Endodermal cell (in vitro differentiated cells): Measurements from ENCODE around the gene PTPRO. TPM values are rescaled to one million over a fixed set of nuclear protein-coding genes. Genes with fewer than 3 reads are reported as not detected.

ENCODE experiments used
- DNase-seq: peaks from one replicate; pipeline ENCODE4 v3.0.0-alpha.2; 2017
- H3K27ac ChIP-seq: 2 replicates; pipeline ENCODE4 v1.5.1; 2013; ENCODE audit warnings: mild to moderate bottlenecking, low read depth, low read length, moderate library complexity
- H3K27me3 ChIP-seq: 2 replicates; pipeline ENCODE4 v1.6.1; 2013; ENCODE audit warnings: mild to moderate bottlenecking, low read length, moderate library complexity; ENCODE audit not compliant: insufficient read depth, control insufficient read depth, poor library complexity, severe bottlenecking
- H3K36me3 ChIP-seq: 2 replicates; pipeline ENCODE4 v1.7.0; 2013; ENCODE audit warnings: mild to moderate bottlenecking, low read length, moderate library complexity; ENCODE audit not compliant: control insufficient read depth, insufficient read depth
- H3K4me1 ChIP-seq: one replicate; pipeline ENCODE4 v1.7.0; 2013; ENCODE audit warnings: low read length; ENCODE audit not compliant: control insufficient read depth, insufficient read depth
- H3K4me3 ChIP-seq: 2 replicates; pipeline ENCODE4 v1.5.1; 2013; ENCODE audit warnings: mild to moderate bottlenecking, low read length, moderate library complexity
- H3K9ac ChIP-seq: 2 replicates; pipeline ENCODE4 v1.6.1; 2013; ENCODE audit warnings: mild to moderate bottlenecking, low read length, moderate library complexity; ENCODE audit not compliant: poor library complexity, severe bottlenecking; ENCODE audit errors: extremely low read depth
- H3K9me3 ChIP-seq: 2 replicates; pipeline ENCODE4 v1.6.1; 2013; ENCODE audit warnings: mild to moderate bottlenecking, low read length, moderate library complexity; ENCODE audit not compliant: control insufficient read depth
- H3K27ac Mint-ChIP-seq: 2 replicates; pipeline ENCODE4 v1.8.0; 2020; ENCODE audit warnings: mixed read lengths
- H3K27me3 Mint-ChIP-seq: 2 replicates; pipeline ENCODE4 v1.8.0; 2021; ENCODE audit warnings: mild to moderate bottlenecking, mixed read lengths; ENCODE audit not compliant: insufficient read depth
- H3K36me3 Mint-ChIP-seq: 2 replicates; pipeline ENCODE4 v1.8.0; 2020; ENCODE audit warnings: low read depth, mixed read lengths
- H3K4me1 Mint-ChIP-seq: 2 replicates; pipeline ENCODE4 v1.8.0; 2020; ENCODE audit warnings: mixed read lengths
- H3K4me3 Mint-ChIP-seq: 2 replicates; pipeline ENCODE4 v1.8.0; 2020; ENCODE audit warnings: mild to moderate bottlenecking, moderate library complexity, mixed read lengths
- H3K9me3 Mint-ChIP-seq: 2 replicates; pipeline ENCODE4 v1.8.0; 2020; ENCODE audit warnings: mild to moderate bottlenecking, mixed read lengths
- CTCF ChIP-seq: fragments of 200-600 bp; sonication (generic); conservative IDR thresholded peaks from 2 replicates; pipeline ENCODE4 v1.5.0; 2021; ENCODE audit warnings: antibody characterized with exemption, mild to moderate bottlenecking
- WGBS, 2 experiments: methylation state at CpG; one replicate each; pipeline versions ENCODE4 v1.1.5 to v1.1.7; 2013; ENCODE audit warnings: missing lambda C conversion rate in 2 of 2, mixed read lengths in 1 of 2; ENCODE audit not compliant: insufficient coverage in 1 of 2, insufficient read length in 1 of 2; 5-methylcytosine and 5-hydroxymethylcytosine counted together
- total RNA-seq, 2 donors: library from RNA; stranded (reverse); fragmentation: NEBNext Ultra II Directional in 1 of 2; extraction: Animal tissue kit (Norgen Biotek cat#: 25700) in 1 of 2; gene quantifications; 2 replicates in 1 of 2; 3 replicates in 1 of 2; pipeline ENCODE4 v1.2.1, GENCODE V29; 2021

PTPRO gene
- total RNA-seq, 2 donors from 2014 or later, result 0.31 TPM; not detected in 1

GRCh38 chr12:15562263-15562662, 240.0 kb downstream of the PTPRO start:
- peaks cover 27% of the 10 kb centered on the region for H3K4me1 Mint-ChIP-seq
- H3K9me3 Mint-ChIP-seq, result no peaks in the 10 kb centered on the region
- H3K27ac ChIP-seq, result no peak overlapping the region
- WGBS, 2 experiments, result 98 to 100% methylated on average over 1 to 3 of the region's 3 CpGs
- no peak overlapping the region for H3K27ac Mint-ChIP-seq
- H3K36me3 ChIP-seq, result no peaks in the 10 kb centered on the region
- H3K4me3 Mint-ChIP-seq, result no peak overlapping the region
- no peaks in the 10 kb centered on the region for H3K36me3 Mint-ChIP-seq
- no peak for TF ChIP-seq CTCF
- no peak overlapping the region for H3K4me3 ChIP-seq
- no peaks in the 10 kb centered on the region for H3K27me3 Mint-ChIP-seq
- DNase-seq, result no peak
- H3K9ac ChIP-seq, result no peak overlapping the region
- no peaks in the 10 kb centered on the region for H3K9me3 ChIP-seq
- no peaks in the 10 kb centered on the region for H3K27me3 ChIP-seq
- H3K4me1 ChIP-seq, result peaks cover 13% of the 10 kb centered on the region

GRCh38 chr12:15563663-15564062, 241.4 kb downstream of the PTPRO start:
- Histone ChIP-seq H3K27ac (no peak overlapping the region), H3K9me3 (no peaks in the 10 kb centered on the region), H3K9ac (no peak overlapping the region), H3K36me3 (no peaks in the 10 kb centered on the region), H3K4me3 (no peak overlapping the region), H3K4me1 (peaks cover 13% of the 10 kb centered on the region), H3K27me3 (no peaks in the 10 kb centered on the region)
- Mint-ChIP-seq H3K36me3 (no peaks in the 10 kb centered on the region), H3K4me1 (peaks cover 34% of the 10 kb centered on the region), H3K27me3 (no peaks in the 10 kb centered on the region), H3K27ac (no peak overlapping the region), H3K4me3 (no peak overlapping the region), H3K9me3 (no peaks in the 10 kb centered on the region)
- TF ChIP-seq CTCF, result no peak
- 91% methylated on average over 5 of the region's 5 CpGs; no CpG with 5 or more reads in 1 of the 2 experiments for WGBS, 2 experiments
- no peak for DNase-seq

- H3K27ac Mint-ChIP-seq, result no peak overlapping the region
- H3K4me1 Mint-ChIP-seq, result peaks cover 3% of the 10 kb centered on the region
- no peaks in the 10 kb centered on the region for H3K36me3 ChIP-seq
- no peak overlapping the region for H3K27ac ChIP-seq
- no peaks in the 10 kb centered on the region for H3K27me3 ChIP-seq
- H3K4me3 ChIP-seq, result no peak overlapping the region
- peaks cover 12% of the 10 kb centered on the region for H3K9me3 ChIP-seq
- no peak for TF ChIP-seq CTCF
- peaks cover 3% of the 10 kb centered on the region for H3K9me3 Mint-ChIP-seq
- H3K9ac ChIP-seq, result no peak overlapping the region
- no peaks in the 10 kb centered on the region for H3K36me3 Mint-ChIP-seq
- WGBS, 2 experiments, result 75% methylated on average over 1 of the region's 1 CpG; no CpG with 5 or more reads in 1 of the 2 experiments
- H3K4me1 ChIP-seq, result no peaks in the 10 kb centered on the region
- no peaks in the 10 kb centered on the region for H3K27me3 Mint-ChIP-seq
- no peak for DNase-seq
- H3K4me3 Mint-ChIP-seq, result no peak overlapping the region
Observed at GRCh38 chr12:15574353-15574752, 252.0 kb downstream of the PTPRO start.
